IMR-90 (cell line): Measurements from ENCODE around the gene STEAP3. TPM values are rescaled to one million over a fixed set of nuclear protein-coding genes. Genes with fewer than 3 reads are reported as not detected.

Source experiments
- ATAC-seq: fragments of 200-7000 bp; cut with Tn5 transposase; 2 replicates; pipeline ENCODE4 v1.9.1; 2020; ENCODE audit warnings: low read depth, mild to moderate bottlenecking, moderate library complexity
- BruUV-seq: library from RNA; stranded (reverse); fragments of 400-500 nt; replicated peaks from 2 replicates; lab custom pipeline; 2021; lab: Mats Ljungman, UMichigan
- CTCF ChIA-PET: fragments of 300-600 bp; formaldehyde crosslinking; extraction: SDS; loops from one replicate; lab custom pipeline; 2021; ENCODE audit warnings: antibody characterized with exemption; lab: Yijun Ruan, JAX
- POLR2A ChIA-PET: fragments of 300-600 bp; sonication (Branson Sonifier 250); formaldehyde crosslinking; loops from one replicate; lab custom pipeline; 2022; ENCODE audit warnings: antibody characterized with exemption; ENCODE audit not compliant: unreplicated experiment; lab: Charles Lee
- DNase-seq: peaks from one replicate; pipeline ENCODE4 v3.0.0; 2013
- H2AFZ ChIP-seq: replicated peaks from 2 replicates; pipeline ENCODE3; 2013; ENCODE audit warnings: low read length, mild to moderate bottlenecking; ENCODE audit not compliant: poor library complexity
- H2AK5ac ChIP-seq: 2 replicates; pipeline ENCODE4 v1.6.1; 2013; ENCODE audit warnings: low read depth, low read length, inconsistent platforms
- H2AK9ac ChIP-seq: replicated peaks from 2 replicates; pipeline ENCODE3; 2013; ENCODE audit warnings: mild to moderate bottlenecking, low read depth, low read length, moderate library complexity; ENCODE audit not compliant: poor library complexity
- H2BK120ac ChIP-seq: 2 replicates; pipeline ENCODE4 v1.6.1; 2013; ENCODE audit warnings: low read depth, low read length, inconsistent platforms
- H2BK15ac ChIP-seq: 3 replicates; pipeline ENCODE4 v1.6.1; 2013; ENCODE audit warnings: low read depth, low read length, inconsistent platforms
- H2BK20ac ChIP-seq: 2 replicates; pipeline ENCODE4 v1.6.1; 2013; ENCODE audit warnings: low read depth, mild to moderate bottlenecking, inconsistent platforms, low read length, moderate library complexity
- H2BK5ac ChIP-seq: 2 replicates; pipeline ENCODE4 v1.6.1; 2013; ENCODE audit warnings: mild to moderate bottlenecking, low read depth, low read length, inconsistent platforms; ENCODE audit not compliant: poor library complexity, severe bottlenecking
- H3K14ac ChIP-seq: replicated peaks from 2 replicates; pipeline ENCODE4 v1.6.1; 2013; ENCODE audit warnings: low read depth, low read length, inconsistent platforms
- H3K18ac ChIP-seq: 2 replicates; pipeline ENCODE4 v1.6.1; 2013; ENCODE audit warnings: low read depth, low read length, control low read depth
- H3K23ac ChIP-seq: 2 replicates; pipeline ENCODE4 v1.6.1; 2013; ENCODE audit warnings: low read depth, low read length, inconsistent platforms
- H3K27ac ChIP-seq: 2 replicates; pipeline ENCODE4 v1.5.1; 2013; ENCODE audit warnings: mild to moderate bottlenecking, control low read depth, low read length; ENCODE audit not compliant: insufficient read depth
- H3K27me3 ChIP-seq: 2 replicates; pipeline ENCODE4 v1.6.1; 2013; ENCODE audit warnings: low read length; ENCODE audit not compliant: control insufficient read depth, insufficient read depth
- H3K36me3 ChIP-seq: 2 replicates; pipeline ENCODE4 v1.6.1; 2013; ENCODE audit warnings: low read length, mixed read lengths; ENCODE audit not compliant: control insufficient read depth, insufficient read depth
- H3K4ac ChIP-seq: 2 replicates; pipeline ENCODE4 v1.6.1; 2013; ENCODE audit warnings: low read depth, low read length, inconsistent platforms
- H3K4me1 ChIP-seq: 2 replicates; pipeline ENCODE4 v1.6.1; 2013; ENCODE audit warnings: low read length, mixed read lengths; ENCODE audit not compliant: control insufficient read depth, insufficient read depth
- H3K4me2 ChIP-seq: 2 replicates; pipeline ENCODE4 v1.6.1; 2013; ENCODE audit warnings: low read depth, mild to moderate bottlenecking, control low read depth, low read length, moderate library complexity
- H3K4me3 ChIP-seq: 2 replicates; pipeline ENCODE4 v1.5.1; 2013; ENCODE audit warnings: low read depth, mild to moderate bottlenecking, control low read depth, low read length, moderate library complexity; ENCODE audit not compliant: insufficient read depth
- H3K56ac ChIP-seq: 2 replicates; pipeline ENCODE4 v1.6.1; 2013; ENCODE audit warnings: low read length, inconsistent platforms; ENCODE audit not compliant: insufficient read depth; ENCODE audit errors: extremely low read depth
- H3K79me1 ChIP-seq, 2 experiments: 2 replicates each; pipeline ENCODE4 v1.6.1; 2013; ENCODE audit warnings: low read length in 2 of 2, inconsistent platforms in 1 of 2, low read depth in 1 of 2
- H3K9ac ChIP-seq: 2 replicates; pipeline ENCODE4 v1.6.1; 2013; ENCODE audit warnings: low read depth, low read length, control low read depth
- H3K9me1 ChIP-seq: 2 replicates; pipeline ENCODE4 v1.6.1; 2013; ENCODE audit warnings: low read length, inconsistent platforms; ENCODE audit not compliant: insufficient read depth
- H3K9me3 ChIP-seq: 2 replicates; pipeline ENCODE4 v1.6.1; 2013; ENCODE audit warnings: low read length; ENCODE audit not compliant: control insufficient read depth, insufficient read depth
- H4K20me1 ChIP-seq: 2 replicates; pipeline ENCODE4 v1.6.1; 2013; ENCODE audit warnings: low read length, inconsistent platforms; ENCODE audit not compliant: insufficient read depth
- H4K5ac ChIP-seq: 2 replicates; pipeline ENCODE4 v1.6.1; 2013; ENCODE audit warnings: mild to moderate bottlenecking, low read depth, low read length, control low read depth
- H4K8ac ChIP-seq, 2 experiments: 2 replicates each; pipeline ENCODE4 v1.6.1; 2013; ENCODE audit warnings: low read depth in 2 of 2, low read length in 2 of 2, control low read depth in 1 of 2, inconsistent platforms in 1 of 2
- H4K91ac ChIP-seq: 2 replicates; pipeline ENCODE4 v1.6.1; 2013; ENCODE audit warnings: low read depth, low read length, inconsistent platforms; ENCODE audit not compliant: insufficient read depth
- BHLHE40 ChIP-seq: fragments of 150-350 bp; IDR thresholded peaks from 2 replicates; pipeline ENCODE4 v1.6.1; 2016; ENCODE audit warnings: mild to moderate bottlenecking, low read depth, low read length
- CEBPB ChIP-seq: IDR thresholded peaks from 2 replicates; pipeline ENCODE4 v1.6.1; 2012; ENCODE audit warnings: low read depth, low read length, improper control_type of control experiment
- CHD1 ChIP-seq: IDR thresholded peaks from 2 replicates; pipeline ENCODE4 v1.6.1; 2012; ENCODE audit warnings: low read depth, low read length, improper control_type of control experiment
- FOS ChIP-seq: fragments of 150-350 bp; IDR thresholded peaks from 2 replicates; pipeline ENCODE4 v1.6.1; 2016; ENCODE audit warnings: low read depth, low read length
- MAFK ChIP-seq: IDR thresholded peaks from 2 replicates; pipeline ENCODE4 v1.6.1; 2012; ENCODE audit warnings: low read depth, low read length, improper control_type of control experiment
- MXI1 ChIP-seq: IDR thresholded peaks from 2 replicates; pipeline ENCODE4 v1.6.1; 2012; ENCODE audit warnings: low read depth, mild to moderate bottlenecking, low read length, moderate library complexity, borderline replicate concordance
- NFE2L2 ChIP-seq: fragments of 150-350 bp; IDR thresholded peaks from 2 replicates; pipeline ENCODE4 v1.6.1; 2016; ENCODE audit warnings: low read depth, mild to moderate bottlenecking, low read length
- RCOR1 ChIP-seq: IDR thresholded peaks from 2 replicates; pipeline ENCODE4 v1.6.1; 2012; ENCODE audit warnings: mild to moderate bottlenecking, low read length, improper control_type of control experiment; ENCODE audit not compliant: insufficient replicate concordance
- RFX5 ChIP-seq: IDR thresholded peaks from 2 replicates; pipeline ENCODE4 v1.8.0; 2012; ENCODE audit warnings: low read depth, mild to moderate bottlenecking, low read length, moderate library complexity
- SMC3 ChIP-seq: fragments of 150-350 bp; IDR thresholded peaks from 2 replicates; pipeline ENCODE4 v1.6.1; 2016; ENCODE audit warnings: low read depth, mild to moderate bottlenecking, antibody characterized with exemption, low read length, moderate library complexity
- WGBS, 2 experiments: methylation state at CpG; one replicate each; pipeline versions ENCODE4 v1.1.5 to v1.1.7; 2013; ENCODE audit warnings: missing lambda C conversion rate in 2 of 2; ENCODE audit not compliant: insufficient read length in 1 of 2; ENCODE audit errors: extremely low coverage in 2 of 2; 5-methylcytosine and 5-hydroxymethylcytosine counted together
- dilution Hi-C: fragments of 300-500 bp; cut with HindIII; formaldehyde crosslinking; loops from one replicate; pipeline ENCODE4 v1.14.3; 2018; ENCODE audit warnings: low sequenced_read_pairs; ENCODE audit not compliant: unreplicated experiment
- in situ Hi-C: fragments of 300-500 bp; cut with MboI; formaldehyde crosslinking; loops from 3 replicates; pipeline ENCODE4 v1.14.3; 2019; ENCODE audit warnings: low sequenced_read_pairs, inconsistent platforms, mixed read lengths
- intact Hi-C: fragments of 100-400 bp; cut with micrococcal nuclease; formaldehyde crosslinking; loops from 2 replicates; pipeline ENCODE4 v1.10.0; 2022
- polyA plus RNA-seq, 3 experiments: library from polyadenylated mRNA; depleted of rRNA; stranded (reverse); fragments of >200 nt; gene quantifications; 2 replicates each; pipeline ENCODE4 v1.2.3, GENCODE V29; 2012; ENCODE audit warnings: low replicate concordance in 1 of 3
- total RNA-seq: library from RNA; depleted of rRNA; stranded (reverse); fragments of >200 nt; gene quantifications from 2 replicates; pipeline ENCODE4 v1.2.3, GENCODE V29; 2012
- TF ChIP-seq, protein P1 (sequence below): fragments of 150-350 bp; IDR thresholded peaks from 2 replicates; pipeline ENCODE4 v1.6.1; 2016; ENCODE audit warnings: low read depth, mild to moderate bottlenecking, low read length, moderate library complexity, borderline replicate concordance
- TF ChIP-seq, protein P2 (sequence below): fragments of 150-350 bp; IDR thresholded peaks from 2 replicates; pipeline ENCODE4 v1.6.1; 2017; ENCODE audit warnings: mild to moderate bottlenecking, antibody characterized with exemption, low read length, low read depth

The STEAP3 gene
- total and polyA plus RNA-seq, 2 of the 4 experiments (the other 2 are of a cell fraction): 19.4 to 43.9 TPM

DNA sequence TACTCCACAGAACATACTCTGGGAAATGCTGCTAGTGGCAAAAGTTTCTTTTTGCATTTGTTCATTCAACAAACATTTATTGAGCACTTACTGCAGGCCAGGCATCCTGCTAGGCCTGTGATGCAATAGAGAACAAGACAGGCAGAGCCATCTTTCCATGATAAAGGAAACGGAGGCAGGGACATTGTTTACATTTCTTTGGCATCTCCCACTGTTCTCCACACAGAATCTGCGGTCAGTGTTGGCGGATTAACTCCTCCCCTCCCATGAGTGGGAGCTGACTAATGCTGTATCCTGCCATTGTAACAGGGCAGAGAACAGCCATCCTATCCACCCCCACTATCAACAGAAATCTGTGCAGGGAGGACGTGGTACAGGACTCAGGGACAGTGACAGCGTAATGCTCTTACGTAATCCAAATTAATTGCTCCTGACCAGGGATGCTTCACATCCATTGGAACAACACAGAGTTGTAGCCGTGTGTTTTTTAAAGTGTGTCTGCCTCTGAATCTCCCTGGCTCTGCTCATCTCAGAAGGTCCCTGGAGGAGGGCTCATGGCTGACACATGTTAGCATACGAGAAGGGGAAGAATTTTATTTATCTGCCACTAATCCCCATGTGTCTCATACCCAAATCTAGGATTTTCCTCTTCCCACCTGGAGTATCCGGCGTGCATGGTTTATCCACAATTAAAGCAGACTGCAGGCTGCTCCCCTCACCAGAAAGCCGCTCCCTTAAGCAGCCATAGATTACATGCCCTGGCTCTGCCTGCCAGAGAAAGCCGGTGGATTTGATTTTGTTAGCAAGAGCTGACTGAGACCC lies 32.3 kb downstream of the STEAP3 start:
- Histone ChIP-seq H3K36me3 (no peaks in the 10 kb centered on the region), H3K18ac (peak overlapping the region; percentile 26; the same call in 1 of the 2 replicates), H3K4me2 (peak overlapping the region; percentile 16), H3K4me1 (peaks cover 27% of the 10 kb centered on the region), H3K79me1 (peaks cover 0 to 24% of the 10 kb centered on the region in 2 experiments; a peak in 2 of 4 replicates), H3K4ac (peak overlapping the region; percentile 72), H2BK20ac (peak overlapping the region; percentile 73), H4K5ac (no peak overlapping the region), H3K14ac (peak overlapping the region; percentile 10; the same call in 1 of the 2 replicates), H3K4me3 (no peak overlapping the region), H2AFZ (peak overlapping the region; percentile 75), H3K9me1 (peaks cover 39% of the 10 kb centered on the region), H4K8ac (peak overlapping the region; percentile 0 to 50; a peak in 2 of 4 replicates), H4K20me1 (peaks cover 8% of the 10 kb centered on the region; the same call in 1 of the 2 replicates), H3K27me3 (no peaks in the 10 kb centered on the region), H2BK15ac (peak overlapping the region; percentile 6; the same call in 1 of the 3 replicates), H2AK9ac (peak overlapping the region; percentile 82), H4K91ac (peak overlapping the region; percentile 64), H3K27ac (peak overlapping the region; percentile 3; the same call in 1 of the 2 replicates), H3K9ac (0 out of 2 replicates have a peak overlapping the region, but pooled peaks have one; percentile 3), H3K56ac (peak overlapping the region; percentile 59), H2BK5ac (peak overlapping the region; percentile 71), H2AK5ac (0 out of 2 replicates have a peak overlapping the region, but pooled peaks have one; percentile 30), H2BK120ac (peak overlapping the region; percentile 80), H3K9me3 (no peaks in the 10 kb centered on the region), H3K23ac (peak overlapping the region; percentile 19)
- POLR2A ChIA-PET: no interaction called here
- dilution Hi-C loops (no loop called here), in situ Hi-C loops (loop anchor here (25.0 kb wide), 1 partner anchor 94 kb away; the partner anchor contains the start of gene C1QL2), intact Hi-C loops (loop anchor here (2.0 kb wide), 1 partner anchor 31 kb away; no protein-coding TSS in a partner anchor)
- ATAC-seq (peak; percentile 90), DNase-seq (peak; percentile 98)
- 40% methylated on average over 2 of the region's 12 CpGs; no CpG with 5 or more reads in 1 of the 2 experiments for WGBS, 2 experiments
- CTCF ChIA-PET: no interaction called here
- no TSS peak for BruUV-seq
- TF ChIP-seq MXI1 (no peak), CHD1 (no peak), SMC3 (no peak), BHLHE40 (peak; percentile 59), RCOR1 (peak; percentile 82), RFX5 (peak; percentile 49; the same call in 1 of the 2 replicates), CEBPB (peak; percentile 97), MAFK (peak; percentile 6; the same call in 1 of the 2 replicates), NFE2L2 (no peak), FOS (peak; percentile 66)
- TF ChIP-seq, protein P1, sequence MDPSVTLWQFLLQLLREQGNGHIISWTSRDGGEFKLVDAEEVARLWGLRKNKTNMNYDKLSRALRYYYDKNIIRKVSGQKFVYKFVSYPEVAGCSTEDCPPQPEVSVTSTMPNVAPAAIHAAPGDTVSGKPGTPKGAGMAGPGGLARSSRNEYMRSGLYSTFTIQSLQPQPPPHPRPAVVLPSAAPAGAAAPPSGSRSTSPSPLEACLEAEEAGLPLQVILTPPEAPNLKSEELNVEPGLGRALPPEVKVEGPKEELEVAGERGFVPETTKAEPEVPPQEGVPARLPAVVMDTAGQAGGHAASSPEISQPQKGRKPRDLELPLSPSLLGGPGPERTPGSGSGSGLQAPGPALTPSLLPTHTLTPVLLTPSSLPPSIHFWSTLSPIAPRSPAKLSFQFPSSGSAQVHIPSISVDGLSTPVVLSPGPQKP: no peak
- TF ChIP-seq, protein P2, sequence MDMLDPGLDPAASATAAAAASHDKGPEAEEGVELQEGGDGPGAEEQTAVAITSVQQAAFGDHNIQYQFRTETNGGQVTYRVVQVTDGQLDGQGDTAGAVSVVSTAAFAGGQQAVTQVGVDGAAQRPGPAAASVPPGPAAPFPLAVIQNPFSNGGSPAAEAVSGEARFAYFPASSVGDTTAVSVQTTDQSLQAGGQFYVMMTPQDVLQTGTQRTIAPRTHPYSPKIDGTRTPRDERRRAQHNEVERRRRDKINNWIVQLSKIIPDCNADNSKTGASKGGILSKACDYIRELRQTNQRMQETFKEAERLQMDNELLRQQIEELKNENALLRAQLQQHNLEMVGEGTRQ: no peak
